ENCODE data around the gene PAPPA. TPM values are rescaled to one million over a fixed set of nuclear protein-coding genes. Genes with fewer than 3 reads are reported as not detected.

PAPPA gene
- total and polyA plus RNA-seq, 7 experiments from 2014 or later = 0.07 to 0.64 (median 0.48) TPM; not detected in 4

- Histone ChIP-seq H3K36me3 (ENCODE audit: control insufficient read depth in 2 of 3, insufficient read depth in 3 of 3, low read length in 3 of 3) (no peaks in the 10 kb centered on the region), H3K27me3 (ENCODE audit: control insufficient read depth in 2 of 2, insufficient read depth in 2 of 2, low read length in 2 of 2) (no peaks in the 10 kb centered on the region), H3K9me3 (ENCODE audit: control insufficient read depth in 2 of 3, low read length in 3 of 3) (no peaks in the 10 kb centered on the region), H3K27ac (ENCODE audit: low read depth, low read length) (no peak overlapping the region), H3K4me3 (ENCODE audit: low read length) (no peak overlapping the region), H3K4me1 (ENCODE audit: control insufficient read depth in 2 of 2, insufficient read depth in 2 of 2, low read length in 2 of 2) (no peaks in the 10 kb centered on the region)
- intact Hi-C loops (cut with micrococcal nuclease) = no loop called here
- H3K9me3 Mint-ChIP-seq = peaks cover 0 to 20% (median 0%) of the 10 kb centered on the region in 11 donors
- H3K27ac Mint-ChIP-seq = no peak overlapping the region
- no peaks in the 10 kb centered on the region for H3K4me1 Mint-ChIP-seq
- ChIA-PET CTCF (no interaction called here), POLR2A (no interaction called here)
- no peak overlapping the region for H3K4me3 Mint-ChIP-seq
- H3K36me3 Mint-ChIP-seq = no peaks in the 10 kb centered on the region
- ATAC-seq = no peak
- DNase-seq = no peak
- peaks cover 0 to 24% (median 6%) of the 10 kb centered on the region in 5 donors for H3K27me3 Mint-ChIP-seq
Observed at GRCh38 chr9:116193636-116194035, 40.0 kb downstream of the PAPPA start.

GRCh38 chr9:116196806-116197205 lies 43.2 kb downstream of the PAPPA start:
- DNase-seq (no peak), ATAC-seq (no peak)
- no peak overlapping the region for H3K27ac ChIP-seq (ENCODE audit: low read depth, low read length)
- Mint-ChIP-seq H3K9me3 (peaks cover 0 to 16% (median 0%) of the 10 kb centered on the region in 11 donors), H3K27me3 (peaks cover 0 to 17% (median 6%) of the 10 kb centered on the region in 5 donors), H3K4me3 (no peak overlapping the region), H3K4me1 (no peaks in the 10 kb centered on the region), H3K27ac (no peak overlapping the region), H3K36me3 (no peaks in the 10 kb centered on the region)
- H3K4me3 ChIP-seq (ENCODE audit: low read length) = no peak overlapping the region
- POLR2A ChIA-PET = no interaction called here
- CTCF ChIA-PET = no interaction called here
- H3K27me3 ChIP-seq (ENCODE audit: control insufficient read depth in 2 of 2, insufficient read depth in 2 of 2, low read length in 2 of 2) = no peaks in the 10 kb centered on the region
- H3K4me1 ChIP-seq (ENCODE audit: control insufficient read depth in 2 of 2, insufficient read depth in 2 of 2, low read length in 2 of 2) = no peaks in the 10 kb centered on the region
- intact Hi-C loops (cut with micrococcal nuclease) = no loop called here
- no peaks in the 10 kb centered on the region for H3K9me3 ChIP-seq (ENCODE audit: control insufficient read depth in 2 of 3, low read length in 3 of 3)
- H3K36me3 ChIP-seq (ENCODE audit: control insufficient read depth in 2 of 3, insufficient read depth in 3 of 3, low read length in 3 of 3) = no peaks in the 10 kb centered on the region

- ATAC-seq (no peak), DNase-seq (no peak)
- intact Hi-C loops (cut with micrococcal nuclease) = no loop called here
- H3K4me3 Mint-ChIP-seq = no peak overlapping the region
- peaks cover 0 to 13% (median 4%) of the 10 kb centered on the region in 5 donors for H3K27me3 Mint-ChIP-seq
- no peak overlapping the region for H3K4me3 ChIP-seq (ENCODE audit: low read length)
- CTCF ChIA-PET = no interaction called here
- no peaks in the 10 kb centered on the region for H3K9me3 ChIP-seq (ENCODE audit: control insufficient read depth in 2 of 3, low read length in 3 of 3)
- H3K27me3 ChIP-seq (ENCODE audit: control insufficient read depth in 2 of 2, insufficient read depth in 2 of 2, low read length in 2 of 2) = no peaks in the 10 kb centered on the region
- H3K27ac Mint-ChIP-seq = no peak overlapping the region
- H3K4me1 Mint-ChIP-seq = no peaks in the 10 kb centered on the region
- POLR2A ChIA-PET = no interaction called here
- H3K9me3 Mint-ChIP-seq = peaks cover 0 to 14% (median 0%) of the 10 kb centered on the region in 11 donors
- no peaks in the 10 kb centered on the region for H3K36me3 ChIP-seq (ENCODE audit: control insufficient read depth in 2 of 3, insufficient read depth in 3 of 3, low read length in 3 of 3)
- no peak overlapping the region for H3K27ac ChIP-seq (ENCODE audit: low read depth, low read length)
- H3K36me3 Mint-ChIP-seq = no peaks in the 10 kb centered on the region
- H3K4me1 ChIP-seq (ENCODE audit: control insufficient read depth in 2 of 2, insufficient read depth in 2 of 2, low read length in 2 of 2) = no peaks in the 10 kb centered on the region
Observed at GRCh38 chr9:116198344-116198743, 44.8 kb downstream of the PAPPA start.

GRCh38 chr9:116202219-116202912 lies 48.8 kb downstream of the PAPPA start:
- CTCF ChIA-PET = no interaction called here
- Mint-ChIP-seq H3K9me3 (peaks cover 0 to 10% (median 0%) of the 10 kb centered on the region in 11 donors), H3K27ac (no peak overlapping the region), H3K4me1 (no peaks in the 10 kb centered on the region), H3K4me3 (no peak overlapping the region), H3K36me3 (no peaks in the 10 kb centered on the region), H3K27me3 (peaks cover 0 to 15% (median 3%) of the 10 kb centered on the region in 5 donors)
- Histone ChIP-seq H3K9me3 (ENCODE audit: control insufficient read depth in 2 of 3, low read length in 3 of 3) (no peaks in the 10 kb centered on the region), H3K4me1 (ENCODE audit: control insufficient read depth in 2 of 2, insufficient read depth in 2 of 2, low read length in 2 of 2) (no peaks in the 10 kb centered on the region), H3K27ac (ENCODE audit: low read depth, low read length) (no peak overlapping the region), H3K4me3 (ENCODE audit: low read length) (no peak overlapping the region), H3K36me3 (ENCODE audit: control insufficient read depth in 2 of 3, insufficient read depth in 3 of 3, low read length in 3 of 3) (no peaks in the 10 kb centered on the region), H3K27me3 (ENCODE audit: control insufficient read depth in 2 of 2, insufficient read depth in 2 of 2, low read length in 2 of 2) (no peaks in the 10 kb centered on the region)
- intact Hi-C loops (cut with micrococcal nuclease) = no loop called here
- ATAC-seq (no peak), DNase-seq (no peak)
- POLR2A ChIA-PET = no interaction called here

- Mint-ChIP-seq H3K4me3 (no peak overlapping the region), H3K36me3 (no peaks in the 10 kb centered on the region), H3K4me1 (no peaks in the 10 kb centered on the region), H3K27me3 (peaks cover 0 to 15% (median 0%) of the 10 kb centered on the region in 5 donors), H3K27ac (no peak overlapping the region), H3K9me3 (peaks cover 0 to 8% (median 0%) of the 10 kb centered on the region in 11 donors)
- POLR2A ChIA-PET = no interaction called here
- DNase-seq = no peak
- intact Hi-C loops (cut with micrococcal nuclease) = no loop called here
- H3K4me1 ChIP-seq (ENCODE audit: control insufficient read depth in 2 of 2, insufficient read depth in 2 of 2, low read length in 2 of 2) = no peaks in the 10 kb centered on the region
- H3K9me3 ChIP-seq (ENCODE audit: control insufficient read depth in 2 of 3, low read length in 3 of 3) = no peaks in the 10 kb centered on the region
- ATAC-seq = no peak
- no peaks in the 10 kb centered on the region for H3K27me3 ChIP-seq (ENCODE audit: control insufficient read depth in 2 of 2, insufficient read depth in 2 of 2, low read length in 2 of 2)
- H3K4me3 ChIP-seq (ENCODE audit: low read length) = no peak overlapping the region
- CTCF ChIA-PET = no interaction called here
- no peaks in the 10 kb centered on the region for H3K36me3 ChIP-seq (ENCODE audit: control insufficient read depth in 2 of 3, insufficient read depth in 3 of 3, low read length in 3 of 3)
- H3K27ac ChIP-seq (ENCODE audit: low read depth, low read length) = no peak overlapping the region
Observed at GRCh38 chr9:116204252-116204882, 50.8 kb downstream of the PAPPA start.

GRCh38 chr9:116207371-116208111 lies 54.0 kb downstream of the PAPPA start:
- intact Hi-C loops (cut with micrococcal nuclease) = no loop called here

More at GRCh38 chr9:116207371-116208111, 54.0 kb downstream of the PAPPA start:
- no peaks in the 10 kb centered on the region for H3K4me1 ChIP-seq (ENCODE audit: control insufficient read depth in 2 of 2, insufficient read depth in 2 of 2, low read length in 2 of 2)
- H3K4me3 ChIP-seq (ENCODE audit: low read length) = no peak overlapping the region
- no peak overlapping the region for H3K27ac ChIP-seq (ENCODE audit: low read depth, low read length)
- ChIA-PET CTCF (no interaction called here), POLR2A (no interaction called here)
- H3K9me3 Mint-ChIP-seq = peaks cover 0 to 7% (median 0%) of the 10 kb centered on the region in 11 donors
- no peaks in the 10 kb centered on the region for H3K9me3 ChIP-seq (ENCODE audit: control insufficient read depth in 2 of 3, low read length in 3 of 3)
- H3K27me3 ChIP-seq (ENCODE audit: control insufficient read depth in 2 of 2, insufficient read depth in 2 of 2, low read length in 2 of 2) = no peaks in the 10 kb centered on the region
- H3K4me3 Mint-ChIP-seq = no peak overlapping the region
- peaks cover 0 to 17% (median 0%) of the 10 kb centered on the region in 5 donors for H3K27me3 Mint-ChIP-seq
- no peaks in the 10 kb centered on the region for H3K36me3 ChIP-seq (ENCODE audit: control insufficient read depth in 2 of 3, insufficient read depth in 3 of 3, low read length in 3 of 3)
- H3K4me1 Mint-ChIP-seq = no peaks in the 10 kb centered on the region
- H3K27ac Mint-ChIP-seq = no peak overlapping the region
- ATAC-seq (no peak), DNase-seq (no peak)
- H3K36me3 Mint-ChIP-seq = no peaks in the 10 kb centered on the region
